Muscle of back (tissue), 11 donors: ENCODE measurements around the gene TERT. TPM values are rescaled to one million over a fixed set of nuclear protein-coding genes. Genes with fewer than 3 reads are reported as not detected.

ENCODE experiments used
- DNase-seq, 3 donors: peaks; one replicate each; pipeline versions ENCODE4 v3.0.0 to v3.0.0-alpha.2; 2013
- polyA plus RNA-seq, 10 donors: library from polyadenylated mRNA; unstranded; fragments of 120-200 nt; gene quantifications; one replicate each; pipeline ENCODE4 v1.2.1, GENCODE V29; 2013; ENCODE audit not compliant: insufficient read length in 10 of 10

The TERT gene
- polyA plus RNA-seq, 10 donors: 0.08 TPM; not detected in 9

DNA sequence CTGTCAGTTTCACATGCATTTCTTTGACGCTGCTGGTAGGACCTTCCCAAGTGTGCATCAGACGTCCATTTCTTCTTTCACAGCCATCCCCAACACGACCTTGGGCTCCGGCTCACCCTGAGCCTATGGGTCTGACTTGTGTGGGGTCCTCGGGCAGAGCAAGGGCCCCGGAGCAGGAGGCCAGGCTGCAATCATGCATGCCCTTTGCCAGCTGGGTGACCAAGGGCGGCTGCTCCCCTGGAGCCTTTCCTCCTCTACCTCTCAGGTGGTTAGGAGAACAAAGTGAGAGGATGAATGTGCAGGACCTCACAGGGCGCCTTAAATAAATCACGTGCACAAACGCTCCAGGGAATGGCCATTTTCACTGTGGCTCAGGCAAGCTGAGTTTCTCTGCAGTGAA lies 33.2 kb downstream of the TERT start:
- DNase-seq: no peak

DNA sequence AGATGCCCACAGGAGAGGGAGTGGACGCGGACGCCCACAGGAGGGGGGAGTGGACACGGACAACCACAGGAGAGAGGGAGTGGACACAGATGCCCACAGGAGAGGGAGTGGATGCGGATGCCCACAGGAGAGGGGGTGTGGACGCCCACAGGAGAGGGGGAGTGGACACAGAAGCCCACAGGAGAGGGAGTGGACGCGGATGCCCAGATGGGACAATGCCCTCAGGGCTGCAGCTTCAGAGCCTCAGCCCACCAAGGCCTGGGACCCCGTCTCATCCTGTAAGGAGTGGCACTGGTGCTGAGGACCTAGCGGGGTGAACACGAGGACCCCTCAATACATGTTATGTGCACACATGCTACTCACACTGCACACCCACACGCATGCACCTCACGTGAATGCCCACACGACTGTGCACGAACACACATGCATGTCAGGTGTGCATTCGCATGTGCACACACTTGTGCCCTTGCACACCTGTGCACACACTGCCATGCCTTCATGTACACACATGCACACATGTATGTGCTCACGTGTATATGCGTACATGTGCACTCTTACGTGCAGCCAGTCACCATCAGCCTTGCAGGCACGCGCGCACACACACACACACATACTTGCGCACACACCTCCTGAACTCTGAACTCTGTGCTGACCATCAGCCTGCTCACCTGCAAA lies 34.9 kb downstream of the TERT start:
- DNase-seq: no peak

DNA sequence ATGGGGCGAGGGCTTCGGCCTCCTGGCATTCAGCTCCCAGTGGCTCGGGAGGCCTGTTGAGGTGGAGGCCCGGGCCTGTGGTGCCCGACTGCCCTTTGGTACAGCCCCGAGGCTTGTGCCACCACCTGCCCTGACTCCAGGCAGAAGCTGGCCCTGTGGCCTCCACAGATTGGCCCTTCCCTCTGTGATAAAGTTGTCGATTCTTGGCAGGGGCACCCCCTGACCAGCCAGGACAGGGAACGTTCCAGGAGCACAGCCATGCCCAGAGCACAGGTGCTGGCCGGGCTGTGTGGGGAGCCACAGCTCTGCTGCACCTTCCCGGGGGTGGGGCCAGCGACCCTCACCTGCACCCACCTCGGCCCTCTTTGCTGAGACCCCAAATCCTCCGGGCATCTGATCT lies 37.0 kb downstream of the TERT start:
- DNase-seq: no peak

DNA sequence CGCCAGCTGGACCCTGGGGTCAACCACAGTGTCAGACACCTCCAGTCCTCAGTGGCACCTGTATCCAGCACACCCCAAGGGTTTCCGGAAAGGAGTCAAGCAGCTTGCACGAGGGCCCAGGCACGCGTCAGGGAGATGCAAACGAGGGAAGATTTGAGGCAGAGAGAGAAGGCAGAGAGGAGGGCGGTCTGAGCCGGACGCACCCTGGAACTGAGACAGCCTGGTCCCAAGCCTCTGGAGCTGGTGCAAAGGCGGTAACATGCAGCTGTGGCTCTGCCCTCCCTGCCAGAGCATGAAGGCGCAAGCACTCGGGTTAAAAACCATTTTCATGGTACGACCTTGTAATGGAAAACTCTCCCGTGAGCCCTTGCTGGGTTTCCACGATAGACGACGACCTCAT lies 37.5 kb downstream of the TERT start:
- DNase-seq: no peak

DNA sequence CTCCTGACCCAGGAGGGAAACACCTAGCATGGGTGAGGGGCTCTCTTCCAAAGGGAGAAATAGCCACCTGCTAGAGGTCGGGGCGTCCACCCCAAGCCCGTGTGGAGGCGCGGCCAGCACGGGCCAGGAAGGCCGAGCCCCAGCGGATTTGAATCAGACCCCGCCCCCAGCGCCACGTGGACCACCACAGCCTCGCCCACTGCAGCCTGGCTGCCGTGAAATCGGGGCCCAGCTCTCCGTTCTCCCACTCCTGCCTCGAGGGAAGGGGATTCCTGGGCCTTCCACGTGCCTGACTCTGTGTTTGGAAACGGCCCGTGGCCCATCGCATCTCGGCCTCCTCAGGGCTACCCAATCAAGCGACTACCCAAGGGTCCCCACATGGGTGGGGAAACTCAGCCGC lies 38.1 kb downstream of the TERT start:
- no peak for DNase-seq

DNA sequence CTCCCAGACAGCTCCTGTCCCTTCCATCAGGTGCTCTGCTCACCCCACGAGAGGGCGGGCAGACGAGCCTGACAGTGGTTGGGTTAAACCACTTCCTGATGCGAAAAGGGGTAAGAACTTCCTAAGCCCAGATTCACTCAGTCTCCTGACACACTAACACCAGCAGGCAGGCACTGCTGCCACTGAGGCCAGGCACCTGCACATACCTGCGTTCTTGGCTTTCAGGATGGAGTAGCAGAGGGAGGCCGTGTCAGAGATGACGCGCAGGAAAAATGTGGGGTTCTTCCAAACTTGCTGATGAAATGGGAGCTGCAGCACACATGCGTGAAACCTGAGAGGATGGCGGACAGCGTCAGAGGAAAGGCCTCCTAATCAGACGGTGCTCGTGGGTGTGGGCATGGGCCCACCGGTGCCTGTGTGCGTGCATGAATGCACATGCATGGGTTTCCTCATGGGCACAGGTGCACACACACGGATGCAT lies 39.7 kb downstream of the TERT start:
- DNase-seq: no peak

DNA sequence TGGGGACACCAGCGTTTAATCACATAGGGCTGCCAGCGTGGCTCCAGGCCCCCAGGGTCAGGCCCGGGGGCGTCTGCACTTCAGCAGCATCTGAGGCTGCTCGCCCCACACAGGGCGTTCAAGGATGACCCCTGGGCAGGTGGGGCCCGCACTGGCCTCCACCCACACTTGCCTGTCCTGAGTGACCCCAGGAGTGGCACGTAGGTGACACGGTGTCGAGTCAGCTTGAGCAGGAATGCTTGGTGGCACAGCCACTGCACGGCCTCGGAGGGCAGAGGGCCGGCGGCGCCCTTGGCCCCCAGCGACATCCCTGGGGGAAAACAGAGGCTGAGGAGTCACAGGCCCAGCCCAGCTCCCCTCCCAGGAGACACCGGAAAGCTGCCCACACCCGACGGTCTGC lies 40.7 kb downstream of the TERT start:
- DNase-seq: no peak

DNA sequence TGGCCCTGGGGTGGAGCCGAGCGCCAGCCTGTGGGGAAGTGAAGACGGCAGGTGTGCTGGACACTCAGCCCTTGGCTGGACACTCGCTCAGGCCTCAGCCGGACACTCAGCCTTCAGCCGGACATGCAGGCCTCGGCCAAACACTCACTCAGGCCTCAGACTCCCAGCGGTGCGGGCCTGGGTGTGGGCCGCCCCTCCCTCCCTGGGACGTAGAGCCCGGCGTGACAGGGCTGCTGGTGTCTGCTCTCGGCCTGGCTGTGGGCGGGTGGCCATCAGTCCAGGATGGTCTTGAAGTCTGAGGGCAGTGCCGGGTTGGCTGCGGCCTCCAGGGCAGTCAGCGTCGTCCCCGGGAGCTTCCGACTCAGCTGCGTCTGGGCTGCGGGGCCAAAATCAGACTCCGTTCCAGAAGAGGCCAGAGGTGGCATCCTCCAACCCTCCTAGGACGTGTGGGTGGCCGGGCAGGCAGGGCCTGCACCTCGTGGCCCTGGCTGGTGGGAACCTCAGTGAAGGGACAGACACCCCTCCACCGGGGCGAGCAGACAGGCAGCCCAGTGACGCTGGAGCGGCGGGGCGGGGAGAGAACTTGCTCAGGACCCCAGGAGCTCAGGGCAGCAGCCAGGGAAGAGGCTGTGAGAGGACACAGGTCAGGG lies 41.3 kb downstream of the TERT start:
- DNase-seq: no peak

DNA sequence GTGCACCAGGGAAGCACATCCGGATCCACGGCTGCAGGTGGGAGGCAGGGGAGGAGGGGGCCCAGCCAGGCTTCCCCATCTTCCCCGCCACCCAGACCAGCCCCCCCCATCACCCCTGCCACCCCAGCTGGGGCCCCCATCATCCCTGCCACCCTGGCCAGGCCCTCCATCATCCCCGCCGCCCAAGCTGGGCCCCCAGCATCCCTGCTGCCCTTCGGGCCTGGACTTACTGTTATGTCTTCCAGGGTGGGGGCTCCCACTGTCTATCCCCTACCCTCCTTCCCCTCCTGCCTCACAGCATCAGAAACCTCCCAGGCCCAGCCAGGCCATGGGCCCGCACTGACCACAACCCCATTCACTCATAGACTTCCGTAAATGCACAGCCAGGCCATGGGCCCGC lies 42.2 kb downstream of the TERT start:
- DNase-seq: no peak

DNA sequence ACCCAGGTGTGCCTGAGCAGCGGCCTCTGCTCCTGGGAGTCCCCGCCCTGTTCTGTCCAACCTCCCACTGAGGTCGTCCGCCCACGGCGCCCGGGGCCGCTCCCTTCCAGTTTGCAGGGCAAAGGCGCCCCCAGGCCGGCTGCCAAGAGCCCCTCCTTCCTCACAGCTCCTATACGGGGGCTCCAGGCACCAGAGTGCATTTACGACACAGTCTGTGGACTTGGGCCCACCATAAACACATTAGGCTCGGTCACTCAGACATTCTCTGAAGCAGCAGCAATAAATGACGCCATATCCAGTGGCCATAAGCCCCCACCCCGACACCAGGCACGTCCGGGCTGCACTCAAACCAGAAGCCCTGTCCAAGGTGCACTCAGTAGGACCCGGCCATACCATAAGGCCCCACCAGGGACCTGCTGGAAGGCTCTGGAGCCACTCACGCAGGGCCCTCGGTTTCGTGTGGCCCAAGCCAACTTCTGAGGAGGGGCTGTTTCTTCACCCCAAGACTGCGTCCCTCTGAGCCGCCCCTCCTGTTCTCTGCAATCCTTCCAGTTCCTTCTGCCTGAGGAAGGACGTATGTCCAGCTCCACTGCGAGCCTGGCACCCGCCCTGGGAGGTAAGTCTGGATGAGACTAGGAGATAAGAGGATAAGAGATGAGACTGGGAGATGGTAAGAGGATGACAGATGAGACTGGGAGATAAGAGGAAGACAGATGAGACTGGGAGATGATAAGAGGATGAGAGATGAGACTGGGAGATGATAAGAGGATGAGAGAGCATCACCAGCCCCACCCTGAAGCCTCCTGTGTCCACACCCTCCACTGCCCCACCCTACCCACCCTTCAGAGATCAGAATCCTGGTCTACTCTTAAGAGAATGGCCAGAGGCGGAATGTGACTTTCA lies 42.9 kb downstream of the TERT start:
- no peak for DNase-seq

DNA sequence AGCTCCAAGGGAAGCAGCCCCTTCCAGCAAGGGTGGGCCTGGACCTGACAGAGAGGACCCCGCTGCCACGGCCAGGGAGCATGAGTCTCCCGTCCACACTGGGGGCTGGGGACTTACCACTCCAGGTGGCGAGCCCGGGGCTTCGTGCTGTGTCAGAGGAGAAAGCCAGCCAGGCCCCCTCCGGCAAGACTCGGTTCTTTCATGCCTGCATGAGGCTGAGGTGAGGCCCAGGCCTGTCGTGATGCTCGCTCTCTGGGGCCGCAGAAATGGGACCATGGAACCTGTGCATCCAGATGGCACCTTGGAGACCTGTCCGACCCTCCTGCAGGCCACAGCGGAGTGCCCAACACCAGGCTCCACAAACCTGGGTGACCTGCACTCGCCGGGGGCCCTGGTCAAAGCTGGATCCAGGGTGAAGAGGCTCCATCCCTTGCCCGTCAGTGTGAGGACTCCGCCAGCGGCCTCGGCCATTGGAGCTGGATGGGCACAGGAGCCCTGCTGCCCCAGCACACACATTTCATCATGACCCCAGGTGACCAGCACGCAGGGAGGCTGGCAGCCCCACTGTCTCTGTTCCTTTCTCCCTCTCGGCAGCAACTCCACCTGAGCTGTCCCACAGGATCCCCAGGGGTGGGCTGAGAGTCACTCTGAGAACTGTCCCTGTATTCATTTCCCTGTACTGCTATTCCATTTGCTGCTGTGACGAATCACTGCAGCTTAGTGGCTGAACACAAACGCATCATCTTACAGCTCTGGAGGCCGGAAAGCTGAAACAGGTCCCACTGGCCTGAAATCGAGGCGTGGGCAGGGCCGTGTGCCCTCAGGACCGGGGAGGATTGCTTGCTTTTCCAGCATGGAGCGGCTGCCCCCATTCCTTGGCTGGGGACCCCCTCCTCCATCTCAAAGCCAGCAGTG lies 45.2 kb downstream of the TERT start:
- DNase-seq: no peak

DNA sequence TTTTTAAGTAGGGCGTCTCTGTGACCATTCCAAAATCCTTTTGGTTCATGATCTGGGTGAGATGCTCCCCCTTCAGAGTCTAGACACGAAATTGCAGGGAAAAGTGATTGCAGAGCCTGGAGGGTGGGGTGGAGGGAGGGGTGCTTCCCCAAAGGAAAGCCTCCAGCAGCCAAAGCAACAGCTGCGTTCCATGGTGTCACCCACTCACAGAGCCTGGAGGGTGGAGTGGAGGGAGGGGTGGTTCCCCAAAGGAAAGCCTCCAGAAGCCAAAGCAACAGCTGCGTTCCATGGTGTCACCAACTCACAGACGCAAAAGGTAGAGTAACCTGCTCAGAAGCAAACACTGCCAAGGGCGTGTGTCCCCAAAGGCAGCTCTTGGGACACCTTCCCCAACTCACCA lies 47.1 kb downstream of the TERT start:
- DNase-seq: no peak

DNA sequence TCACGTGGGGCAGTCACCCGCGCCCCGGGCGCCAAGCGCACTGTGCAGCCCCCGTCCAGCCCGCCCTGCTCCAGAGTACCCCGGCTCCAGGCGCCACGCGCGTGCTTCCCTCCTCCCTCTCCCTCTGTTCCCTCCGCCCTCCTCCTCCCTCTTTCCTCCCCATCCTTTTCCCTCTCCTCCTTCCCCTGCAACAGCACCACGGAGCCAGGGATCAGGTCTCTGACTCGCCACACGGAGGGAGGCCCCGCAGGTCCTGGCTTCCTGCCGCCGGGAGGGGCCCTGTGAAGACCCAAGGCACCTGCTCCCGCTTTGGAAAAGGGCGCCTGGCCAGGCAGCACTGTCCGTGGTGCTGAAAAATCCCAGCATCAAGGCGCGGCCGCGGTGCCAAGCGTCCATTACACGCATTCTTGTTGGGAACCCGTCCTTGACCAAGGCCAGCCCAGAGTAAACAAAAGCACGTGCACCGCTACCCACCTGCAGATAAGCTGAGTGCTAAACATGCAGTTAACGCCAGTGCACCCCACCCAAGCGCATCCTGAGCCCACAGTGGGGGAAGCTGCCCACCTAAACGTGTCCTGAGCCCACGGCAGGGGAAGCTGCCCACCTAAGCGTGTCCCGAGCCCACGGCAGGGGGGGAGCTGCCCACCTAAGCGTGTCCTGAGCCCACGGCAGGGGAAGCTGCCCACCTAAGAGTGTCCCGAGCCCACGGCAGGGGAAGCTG lies 48.0 kb downstream of the TERT start:
- peak; percentile 41 to 81 (median 67) for DNase-seq

DNA sequence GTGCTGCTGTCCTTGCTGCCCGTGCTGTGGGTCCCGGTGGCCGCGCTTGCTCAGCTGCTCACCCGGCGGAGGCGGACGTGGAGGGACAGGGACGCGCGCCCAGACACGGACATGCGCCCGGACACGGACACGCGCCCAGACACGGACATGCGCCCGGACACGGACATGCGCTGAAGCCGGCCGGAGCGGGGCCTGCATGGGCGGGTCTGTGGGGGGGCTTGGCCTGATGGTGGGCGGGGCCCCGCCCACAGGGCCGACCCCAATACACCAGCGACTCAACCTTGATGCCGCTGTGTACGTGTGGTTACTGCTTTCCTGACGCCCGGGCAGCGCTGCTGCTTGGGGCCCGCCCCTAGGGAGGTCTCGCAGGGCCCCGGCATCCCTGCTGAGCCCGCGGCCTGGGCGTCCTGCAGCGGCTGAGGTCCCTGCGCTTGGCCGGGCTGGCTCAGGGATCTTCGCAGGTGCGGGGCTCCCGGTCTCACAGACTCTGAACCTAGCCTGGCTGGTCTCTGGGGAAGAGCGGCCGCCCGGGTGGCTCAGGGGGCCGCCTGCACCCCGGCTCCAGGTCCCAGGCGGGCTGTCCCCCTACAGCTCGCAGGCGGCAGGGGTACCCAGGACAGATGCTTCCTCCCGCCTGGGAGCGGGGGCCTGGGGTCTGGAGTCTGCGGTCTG lies 48.8 kb downstream of the TERT start:
- DNase-seq: no peak

DNA sequence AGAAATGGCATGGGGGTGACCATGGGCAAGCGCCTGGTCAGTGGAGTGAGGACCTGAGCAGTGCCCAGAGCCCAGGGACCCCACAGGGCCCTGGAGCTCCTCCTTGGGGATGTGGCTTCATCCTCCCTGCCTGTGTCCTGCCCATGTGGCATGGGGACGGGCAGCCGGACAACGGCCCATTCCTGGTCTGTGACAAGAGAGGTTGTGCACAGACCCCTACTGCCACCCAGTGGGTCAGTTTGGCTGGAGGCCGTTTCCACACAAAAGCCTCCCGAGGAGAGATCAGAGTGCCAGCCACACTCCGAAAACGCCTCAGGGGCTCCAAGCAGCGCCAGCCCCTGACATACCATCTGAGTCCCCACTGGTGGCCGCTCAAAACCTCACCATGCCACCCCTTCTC lies 49.9 kb downstream of the TERT start:
- no peak for DNase-seq

DNA sequence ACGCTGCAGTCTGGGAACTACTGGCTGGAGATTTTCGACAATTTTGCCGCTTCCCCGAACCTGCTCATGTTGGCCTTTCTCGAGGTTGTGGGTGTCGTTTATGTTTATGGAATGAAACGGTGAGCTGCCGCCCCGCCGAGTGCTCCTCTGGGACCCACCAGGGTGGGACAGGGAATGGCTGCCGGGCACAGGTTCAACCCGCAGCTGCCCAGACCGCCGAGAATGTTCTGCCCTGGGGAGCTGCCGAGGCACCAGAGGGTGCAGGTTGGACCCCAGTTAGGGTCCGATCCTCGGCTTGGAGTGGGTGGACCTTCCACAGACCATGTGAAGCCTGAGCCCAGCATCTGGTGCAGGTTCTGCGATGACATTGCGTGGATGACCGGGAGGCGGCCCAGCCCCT lies 50.6 kb downstream of the TERT start:
- no peak for DNase-seq

DNA sequence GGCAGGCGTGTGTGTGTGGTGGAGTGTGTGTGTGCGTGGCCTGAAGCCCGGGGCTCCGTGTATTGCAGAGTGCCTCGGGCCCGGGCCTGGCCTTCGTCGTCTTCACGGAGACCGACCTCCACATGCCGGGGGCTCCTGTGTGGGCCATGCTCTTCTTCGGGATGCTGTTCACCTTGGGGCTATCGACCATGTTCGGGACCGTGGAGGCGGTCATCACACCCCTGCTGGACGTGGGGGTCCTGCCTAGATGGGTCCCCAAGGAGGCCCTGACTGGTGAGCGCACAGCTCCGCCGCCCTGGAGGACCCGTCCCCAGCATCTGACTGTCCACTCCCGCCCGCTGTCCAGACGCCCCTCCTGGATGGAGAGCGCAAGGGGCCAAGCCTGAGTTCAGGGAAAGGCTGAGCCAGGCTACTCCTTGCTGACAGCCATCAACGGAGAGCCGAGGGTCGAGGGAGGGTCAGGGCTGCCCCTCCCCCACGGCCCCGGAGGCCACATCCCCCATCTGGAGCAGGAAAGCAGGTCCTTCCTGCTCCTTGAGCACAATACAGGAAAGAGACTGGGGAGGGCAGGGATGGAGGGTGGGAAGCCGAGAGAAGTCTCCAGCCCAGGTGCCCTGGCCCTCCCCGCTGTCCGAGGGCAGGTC lies 51.3 kb downstream of the TERT start:
- DNase-seq: no peak

DNA sequence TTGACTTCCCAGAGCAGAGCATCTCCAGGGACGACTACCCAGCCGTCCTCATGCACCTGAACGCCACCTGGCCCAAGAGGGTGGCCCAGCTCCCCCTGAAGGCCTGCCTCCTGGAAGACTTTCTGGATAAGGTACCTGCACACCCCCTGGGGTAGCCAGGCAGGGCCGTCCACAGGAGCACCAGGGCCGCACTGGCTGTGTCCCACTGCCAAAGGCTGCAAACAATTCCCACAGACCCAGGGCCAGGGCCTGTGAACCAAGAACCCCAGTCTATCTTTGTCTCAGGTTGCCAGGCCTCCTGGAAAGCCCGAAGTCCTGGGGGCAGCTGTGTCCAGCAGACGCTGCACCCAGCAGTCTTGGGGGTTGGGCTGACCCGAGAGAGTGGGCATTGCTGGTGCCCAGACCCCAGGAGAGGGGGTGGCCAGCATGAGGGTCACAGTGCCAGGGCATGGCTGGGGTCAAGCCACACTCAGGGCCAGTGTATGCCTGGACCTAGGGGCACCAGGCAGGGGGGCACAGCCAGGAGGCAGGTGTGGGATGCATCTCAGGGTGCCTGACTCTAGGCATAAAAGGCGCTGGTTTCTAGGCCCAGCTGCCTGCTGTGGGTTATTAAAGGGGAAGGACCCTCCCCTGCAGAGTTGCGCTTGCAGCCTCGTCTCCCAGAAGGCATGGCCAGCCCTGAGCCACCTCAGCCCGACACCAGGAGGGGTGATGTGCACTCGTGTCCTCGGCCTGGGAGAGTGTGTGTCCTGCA lies 52.0 kb downstream of the TERT start:
- DNase-seq: no peak

DNA sequence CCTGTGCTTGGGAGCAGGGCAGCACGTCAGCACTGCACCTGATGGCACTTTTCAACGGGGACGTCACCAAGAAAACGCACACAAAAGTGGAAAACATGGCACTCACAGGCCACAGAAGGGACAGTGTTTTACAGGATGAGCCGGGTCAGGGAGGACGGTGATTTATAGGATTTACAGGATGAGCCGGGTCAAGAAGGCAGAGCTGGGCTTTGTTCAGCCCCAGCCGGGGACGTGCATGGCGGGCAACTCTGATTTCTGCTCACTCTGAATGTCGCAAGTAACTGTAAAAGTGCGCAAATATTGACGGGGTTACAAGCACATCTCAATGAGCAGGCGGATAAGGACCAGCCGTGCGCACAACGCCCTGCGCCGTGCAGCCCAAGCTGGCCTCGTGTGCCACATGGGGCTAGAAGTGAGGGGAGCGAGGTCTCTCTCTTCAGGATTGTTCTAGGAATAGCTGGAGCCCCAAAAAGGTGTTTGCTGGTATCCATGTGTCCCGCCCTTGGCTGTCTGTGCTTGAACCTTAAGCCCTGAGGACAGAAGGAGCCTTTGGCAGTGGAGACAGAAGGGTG lies 53.3 kb downstream of the TERT start:
- no peak for DNase-seq
